Measurements from ENCODE around the gene GOLGA6B.
"Not testable (repeated sequence)": the region's sequence is repeated elsewhere in the genome, so short reads cannot be mapped to it uniquely, and the experiment has no call there.

GOLGA6B gene

GRCh38 chr15:72654397-72654796, at the start of gene GOLGA6B:
Gene GOLGA6B (plus strand): TSS chr15:72654697. CDS start chr15:72654738, 41 bp downstream.
- DNase-seq (ENCODE audit: low spot score), result not testable (repeated sequence)

GRCh38 chr15:72604794-72605193, 49.7 kb upstream of the GOLGA6B start:
- DNase-seq (ENCODE audit: low spot score), result peak; percentile 16

- DNase-seq (ENCODE audit: low spot score), result not testable (repeated sequence)
Measured at GRCh38 chr15:72608084-72608483, 46.4 kb upstream of the GOLGA6B start.

- no peak for DNase-seq (ENCODE audit: low spot score)
Measured at GRCh38 chr15:72609862-72610261, 44.6 kb upstream of the GOLGA6B start.

- not testable (repeated sequence) for DNase-seq (ENCODE audit: low spot score)
Measured at GRCh38 chr15:72612324-72612723, 42.2 kb upstream of the GOLGA6B start.

- DNase-seq (ENCODE audit: low spot score), result no peak
Measured at GRCh38 chr15:72614810-72615532, 39.5 kb upstream of the GOLGA6B start.

GRCh38 chr15:72615533-72616233, 38.8 kb upstream of the GOLGA6B start:
- DNase-seq (ENCODE audit: low spot score), result not testable (repeated sequence)

GRCh38 chr15:72616491-72617210, 37.8 kb upstream of the GOLGA6B start:
- DNase-seq (ENCODE audit: low spot score), result no peak

GRCh38 chr15:72623854-72624253, 30.6 kb upstream of the GOLGA6B start:
- not testable (repeated sequence) for DNase-seq (ENCODE audit: low spot score)

GRCh38 chr15:72626153-72626552, 28.3 kb upstream of the GOLGA6B start:
- DNase-seq (ENCODE audit: low spot score), result not testable (repeated sequence)

- DNase-seq (ENCODE audit: low spot score), result not testable (repeated sequence)
Measured at GRCh38 chr15:72628249-72629067, 26.0 kb upstream of the GOLGA6B start.

GRCh38 chr15:72629068-72629570, 25.4 kb upstream of the GOLGA6B start:
- not testable (repeated sequence) for DNase-seq (ENCODE audit: low spot score)

- DNase-seq (ENCODE audit: low spot score), result not testable (repeated sequence)
Measured at GRCh38 chr15:72636519-72637282, 17.8 kb upstream of the GOLGA6B start.

- not testable (repeated sequence) for DNase-seq (ENCODE audit: low spot score)
Measured at GRCh38 chr15:72639759-72640483, 14.6 kb upstream of the GOLGA6B start.

- DNase-seq (ENCODE audit: low spot score), result not testable (repeated sequence)
Measured at GRCh38 chr15:72642271-72642670, 12.2 kb upstream of the GOLGA6B start.

- not testable (repeated sequence) for DNase-seq (ENCODE audit: low spot score)
Measured at GRCh38 chr15:72648631-72649253, 5.8 kb upstream of the GOLGA6B start.

GRCh38 chr15:72656014-72656413, 1.5 kb downstream of the GOLGA6B start:
- not testable (repeated sequence) for DNase-seq (ENCODE audit: low spot score)

- not testable (repeated sequence) for DNase-seq (ENCODE audit: low spot score)
Measured at GRCh38 chr15:72661081-72661480, 6.6 kb downstream of the GOLGA6B start.

- DNase-seq (ENCODE audit: low spot score), result not testable (repeated sequence)
Measured at GRCh38 chr15:72663931-72664330, 9.4 kb downstream of the GOLGA6B start.

Measured in AG08395 (cell line).